PC-3 (cell line): ENCODE results near the gene RETREG3.

Experiments used
- EZH2 ChIP-seq: fragments of 300-600 bp; sonication (generic); IDR thresholded peaks from one replicate; pipeline ENCODE4 v1.6.1; 2017; ENCODE audit warnings: antibody characterized with exemption, mild to moderate bottlenecking, low read length; ENCODE audit not compliant: unreplicated experiment
- EZH2phosphoT487 ChIP-seq: fragments of 300-600 bp; sonication (generic); IDR thresholded peaks from 2 replicates; pipeline ENCODE4 v1.6.1; 2018; ENCODE audit warnings: mild to moderate bottlenecking, antibody characterized with exemption, low read length, borderline replicate concordance
- TF ChIP-seq, protein P1 (sequence below): fragments of 300-600 bp; sonication (generic); conservative IDR thresholded peaks from 2 replicates; pipeline ENCODE4 v1.5.1; 2017; ENCODE audit warnings: antibody characterized with exemption, low read depth, mild to moderate bottlenecking, low read length

GRCh38 chr17:42596386-42596785 lies 12.8 kb downstream of the RETREG3 start:
- TF ChIP-seq, protein P1, sequence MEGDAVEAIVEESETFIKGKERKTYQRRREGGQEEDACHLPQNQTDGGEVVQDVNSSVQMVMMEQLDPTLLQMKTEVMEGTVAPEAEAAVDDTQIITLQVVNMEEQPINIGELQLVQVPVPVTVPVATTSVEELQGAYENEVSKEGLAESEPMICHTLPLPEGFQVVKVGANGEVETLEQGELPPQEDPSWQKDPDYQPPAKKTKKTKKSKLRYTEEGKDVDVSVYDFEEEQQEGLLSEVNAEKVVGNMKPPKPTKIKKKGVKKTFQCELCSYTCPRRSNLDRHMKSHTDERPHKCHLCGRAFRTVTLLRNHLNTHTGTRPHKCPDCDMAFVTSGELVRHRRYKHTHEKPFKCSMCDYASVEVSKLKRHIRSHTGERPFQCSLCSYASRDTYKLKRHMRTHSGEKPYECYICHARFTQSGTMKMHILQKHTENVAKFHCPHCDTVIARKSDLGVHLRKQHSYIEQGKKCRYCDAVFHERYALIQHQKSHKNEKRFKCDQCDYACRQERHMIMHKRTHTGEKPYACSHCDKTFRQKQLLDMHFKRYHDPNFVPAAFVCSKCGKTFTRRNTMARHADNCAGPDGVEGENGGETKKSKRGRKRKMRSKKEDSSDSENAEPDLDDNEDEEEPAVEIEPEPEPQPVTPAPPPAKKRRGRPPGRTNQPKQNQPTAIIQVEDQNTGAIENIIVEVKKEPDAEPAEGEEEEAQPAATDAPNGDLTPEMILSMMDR = no peak
- TF ChIP-seq EZH2 = no peak
- TF ChIP-seq EZH2phosphoT487 = no peak
